ENCODE data around the gene EHMT1. TPM values are rescaled to one million over a fixed set of nuclear protein-coding genes. Genes with fewer than 3 reads are reported as not detected.

Gene EHMT1
- total and polyA plus RNA-seq, 9 of the 15 experiments (the other 6 are each of a cell fraction or from before 2014, with no cell fraction given), result 2.2 to 76.0 (median 36.4) TPM

- POLR2A ChIA-PET, result interaction anchor here (1.0 to 4.2 kb wide), 4 partner anchors 8 to 29 kb away, joined by 4 to 28 read pairs (median 4); partner anchors contain the start of gene EHMT1
- DNase-seq (ENCODE audit: extremely low read depth in 1 of 4, low spot score in 3 of 4), result peak in 1 of 4 experiments; percentile 37
- no peak for FAIRE-seq
- WGBS (ENCODE audit: insufficient coverage, low coverage, missing lambda C conversion rate), result under 1% methylated on average over 16 of the region's 61 CpGs
- in situ Hi-C loops (cut with MboI) (no loop called here), intact Hi-C loops (cut with micrococcal nuclease) (no loop called here)
- TF ChIP-seq ZBTB43 (CRISPR knock-in tag; IDR thresholded peaks at IDR 0.05), result no peak
- TF ChIP-seq NR2C2 (CRISPR knock-in tag; IDR thresholded peaks at IDR 0.05), result no peak
- peak; percentile 38; the same call in 1 of the 2 replicates for TF ChIP-seq NR2C2 (tag; IDR thresholded peaks at IDR 0.05)
- peak; percentile 11; the same call in 1 of the 2 replicates for TF ChIP-seq POLR2G (IDR thresholded peaks at IDR 0.05; ENCODE audit: low read depth, low read length)
- peak; percentile 2; the same call in 1 of the 2 replicates for TF ChIP-seq RB1 (IDR thresholded peaks at IDR 0.05; ENCODE audit: low read depth)
- peak; percentile 78 for TF ChIP-seq RBBP5 (IDR thresholded peaks at IDR 0.05; ENCODE audit: borderline replicate concordance, insufficient read depth, low read length, poor library complexity, severe bottlenecking)
- no peak for TF ChIP-seq MTF1 (CRISPR knock-in tag; IDR thresholded peaks at IDR 0.05; ENCODE audit: borderline replicate concordance)
- TF ChIP-seq BCLAF1 (IDR thresholded peaks at IDR 0.05; ENCODE audit: borderline replicate concordance in 1 of 2, control insufficient read depth in 1 of 2, low read depth in 2 of 2, low read length in 1 of 2), result no peak
- peak; percentile 3 for TF ChIP-seq PRPF4 (IDR thresholded peaks at IDR 0.05; ENCODE audit: insufficient read depth, low read depth, low read length, poor library complexity, severe bottlenecking)
- TF ChIP-seq FUS (optimal IDR thresholded peaks at IDR 0.05; ENCODE audit: low read depth, low read length), result peak; percentile 14
- no peak for TF ChIP-seq ZNF133 (CRISPR knock-in tag; IDR thresholded peaks at IDR 0.05)
- TF ChIP-seq SMARCA5 (IDR thresholded peaks at IDR 0.05), result no peak
- TF ChIP-seq PHF8 (IDR thresholded peaks at IDR 0.05; ENCODE audit: borderline replicate concordance, low read length), result peak; percentile 65; the same call in 1 of the 2 replicates
- peaks cover 27 to 55% of the 10 kb centered on the region in 2 experiments; a peak in 4 of 5 replicates for H3K4me1 ChIP-seq (replicated peaks in 1 of 2; ENCODE audit: control insufficient read depth in 2 of 2, insufficient read depth in 2 of 2, low read length in 2 of 2)
- CTCF ChIA-PET (ENCODE audit: low intra/inter-chr PET ratio), result no interaction called here
- no peaks in the 10 kb centered on the region for H3K9me3 ChIP-seq (replicated peaks; ENCODE audit: control insufficient read depth, insufficient read depth, low read depth, low read length)
- H4K20me1 ChIP-seq (replicated peaks; ENCODE audit: control insufficient read depth, insufficient read depth, low read length), result 0 out of 2 replicates have a peak, but pooled peaks cover 19% of the 10 kb centered on the region
- ATAC-seq, result no peak
- no peaks in the 10 kb centered on the region for H3K27me3 ChIP-seq (ENCODE audit: control insufficient read depth in 2 of 2, insufficient read depth in 2 of 2, low read length in 2 of 2)
- no TSS peak for BruUV-seq (replicated peaks)
- peak overlapping the region; percentile 82 to 99; a peak in 3 of 4 replicates for H3K9ac ChIP-seq (ENCODE audit: insufficient read depth in 1 of 2, low read depth in 2 of 2, low read length in 2 of 2)
- peak overlapping the region; percentile 35; the same call in 1 of the 2 replicates for H2AFZ ChIP-seq (ENCODE audit: low read depth, low read length)
- no peaks in the 10 kb centered on the region for H3K9me1 ChIP-seq (ENCODE audit: control insufficient read depth, insufficient read depth, low read length)
- peak overlapping the region; percentile 76 for H3K27ac ChIP-seq (ENCODE audit: extremely low read depth, low read depth, low read length)
- peaks cover 35% of the 10 kb centered on the region for H3K79me2 ChIP-seq (ENCODE audit: control insufficient read depth, insufficient read depth, low read length)
- H3K36me3 ChIP-seq (ENCODE audit: control insufficient read depth, insufficient read depth, low read length), result peaks cover 41% of the 10 kb centered on the region; the same call in 2 of the 3 replicates
- H3K4me3 ChIP-seq, result peak overlapping the region; percentile 73
- peak overlapping the region; percentile 92; the same call in 1 of the 2 replicates for H3K4me2 ChIP-seq (ENCODE audit: insufficient read depth, low read length)
Observed at GRCh38 chr9:137590123-137590468, 28.7 kb upstream of the EHMT1 start.
